Measurements from ENCODE around the gene MTSS2. TPM values are rescaled to one million over a fixed set of nuclear protein-coding genes. Genes with fewer than 3 reads are reported as not detected.

The MTSS2 gene
- total and polyA plus RNA-seq, 4 experiments from 2014 or later = 1.8 to 1.9 TPM; not detected in 2

GRCh38 chr16:70642633-70643032 is 43.2 kb downstream of the MTSS2 start:
- intact Hi-C loops (cut with micrococcal nuclease) = no loop called here
- H3K4me3 Mint-ChIP-seq = no peak overlapping the region
- Histone ChIP-seq H3K27ac (ENCODE audit: low read depth, low read length) (no peak overlapping the region), H3K4me1 (ENCODE audit: insufficient read depth, low read length) (no peaks in the 10 kb centered on the region), H3K4me3 (ENCODE audit: low read length in 2 of 2) (no peak overlapping the region), H3K36me3 (ENCODE audit: insufficient read depth, low read length) (no peaks in the 10 kb centered on the region), H3K9me3 (ENCODE audit: control insufficient read depth in 1 of 2, low read length in 2 of 2) (no peaks in the 10 kb centered on the region), H3K27me3 (ENCODE audit: insufficient read depth, low read length) (no peaks in the 10 kb centered on the region)
- no peak for DNase-seq
- peaks cover 4 to 12% of the 10 kb centered on the region in 2 donors for H3K27me3 Mint-ChIP-seq
- H3K4me1 Mint-ChIP-seq = no peaks in the 10 kb centered on the region
- peak overlapping the region in 1 of 7 donors; percentile 25 for H3K27ac Mint-ChIP-seq
- ChIA-PET POLR2A (ENCODE audit: partially characterized antibody) (no interaction called here), CTCF (ENCODE audit: partially characterized antibody) (no interaction called here)
- H3K36me3 Mint-ChIP-seq = no peaks in the 10 kb centered on the region
- H3K9me3 Mint-ChIP-seq = no peaks in the 10 kb centered on the region

DNA sequence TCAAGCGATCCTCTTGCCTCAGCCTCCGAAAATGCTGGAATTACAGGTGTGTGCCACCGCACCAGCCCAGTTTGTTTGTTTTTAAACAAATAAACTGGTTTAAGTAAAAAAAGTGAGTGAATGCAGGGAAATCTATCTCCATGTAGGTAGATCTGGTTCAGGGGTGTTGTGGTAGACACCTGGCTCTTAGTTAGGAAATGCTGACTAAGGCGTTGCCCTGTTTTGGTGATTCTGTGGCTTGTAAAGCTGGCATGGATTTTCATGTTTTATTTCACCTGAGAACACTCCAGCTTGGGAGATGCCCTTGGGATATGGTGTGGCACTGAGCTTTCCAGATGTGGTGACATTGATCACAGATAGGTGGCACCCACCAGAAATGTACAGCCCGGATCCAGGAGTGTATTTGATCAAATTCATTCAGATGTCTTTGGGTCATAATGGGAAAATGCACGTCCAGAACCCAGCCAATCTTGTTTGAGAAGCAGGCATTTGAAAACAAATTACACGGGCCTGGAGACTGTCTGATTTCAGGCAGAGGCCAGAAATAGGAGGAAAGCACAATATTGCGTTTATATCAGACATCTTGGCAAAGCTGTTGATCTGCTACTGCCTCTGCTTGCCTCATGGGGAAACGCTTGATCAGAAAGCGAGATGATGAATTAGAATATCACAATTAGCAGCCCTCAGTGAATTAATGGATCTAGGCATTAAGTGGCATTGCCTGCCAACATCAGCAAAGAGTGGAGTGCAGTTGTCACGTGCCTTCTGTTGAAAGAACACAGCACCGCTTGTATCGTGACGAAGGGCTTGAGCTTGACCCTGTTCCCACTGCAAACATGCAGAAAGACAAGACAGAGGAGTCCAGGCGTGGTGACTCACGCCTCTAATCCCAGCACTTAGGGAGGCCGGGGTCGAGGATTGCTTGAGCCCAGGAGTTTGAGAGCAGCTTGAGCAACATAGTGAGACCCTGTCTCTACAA is 46.8 kb downstream of the MTSS2 start:
- ChIA-PET POLR2A (ENCODE audit: partially characterized antibody) (no interaction called here), CTCF (ENCODE audit: partially characterized antibody) (interaction anchor here (1.1 kb wide), 1 partner anchor 14 kb away, joined by 3 read pairs; no protein-coding TSS in a partner anchor)
- Mint-ChIP-seq H3K9me3 (no peaks in the 10 kb centered on the region), H3K27me3 (peaks cover 4 to 12% of the 10 kb centered on the region in 2 donors), H3K36me3 (no peaks in the 10 kb centered on the region), H3K4me3 (no peak overlapping the region), H3K27ac (no peak overlapping the region), H3K4me1 (no peaks in the 10 kb centered on the region)
- no peaks in the 10 kb centered on the region for H3K27me3 ChIP-seq (ENCODE audit: insufficient read depth, low read length)
- H3K27ac ChIP-seq (ENCODE audit: low read depth, low read length) = no peak overlapping the region
- no peaks in the 10 kb centered on the region for H3K36me3 ChIP-seq (ENCODE audit: insufficient read depth, low read length)
- intact Hi-C loops (cut with micrococcal nuclease) = no loop called here
- no peaks in the 10 kb centered on the region for H3K4me1 ChIP-seq (ENCODE audit: insufficient read depth, low read length)
- no peak overlapping the region for H3K4me3 ChIP-seq (ENCODE audit: low read length in 2 of 2)
- DNase-seq = no peak
- H3K9me3 ChIP-seq (ENCODE audit: control insufficient read depth in 1 of 2, low read length in 2 of 2) = no peaks in the 10 kb centered on the region

Other genes starting within 250 kb of the MTSS2 start
- 10 to 100 TPM; 27.5 to 30.8 TPM for gene ST3GAL2, start 247.0 kb downstream of the MTSS2 start, total RNA-seq
- gene ST3GAL2, start 247.0 kb downstream of the MTSS2 start, polyA plus RNA-seq = 10 to 100 TPM; 10.0 to 15.8 TPM
- gene FCSK, start 231.5 kb downstream of the MTSS2 start, total RNA-seq = 10 to 100 TPM; 41.7 to 42.8 TPM
- gene FCSK, start 231.5 kb downstream of the MTSS2 start, polyA plus RNA-seq = 10 to 100 TPM in 1 of 2 donors, 1 to 10 TPM in 1; 7.4 to 10.8 TPM
- gene COG4, start 162.5 kb downstream of the MTSS2 start, total RNA-seq = 10 to 100 TPM; 66.5 to 68.9 TPM
- 10 to 100 TPM; 37.0 to 70.4 TPM for gene COG4, start 162.5 kb downstream of the MTSS2 start, polyA plus RNA-seq
- gene SF3B3, start 162.2 kb downstream of the MTSS2 start, total RNA-seq = 100 to 1,000 TPM; 289 to 291 TPM
- 100 to 1,000 TPM; 105 to 149 TPM for gene SF3B3, start 162.2 kb downstream of the MTSS2 start, polyA plus RNA-seq
- not detected for gene IL34, start 39.5 kb downstream of the MTSS2 start, total RNA-seq
- not detected for gene IL34, start 39.5 kb downstream of the MTSS2 start, polyA plus RNA-seq
- 10 to 100 TPM; 37.8 to 40.6 TPM for gene VAC14, start 115.1 kb upstream of the MTSS2 start, total RNA-seq
- 10 to 100 TPM; 30.0 to 41.8 TPM for gene VAC14, start 115.1 kb upstream of the MTSS2 start, polyA plus RNA-seq

Measured in CD4-positive, alpha-beta memory T cell (primary cell).